Measurements from ENCODE around the gene RANBP3L. TPM values are rescaled to one million over a fixed set of nuclear protein-coding genes. Genes with fewer than 3 reads are reported as not detected.

RANBP3L gene
- total and polyA plus RNA-seq, 10 of the 15 experiments (the other 5 are each of a cell fraction or from before 2014, with no cell fraction given) = 0.02 to 0.29 (median 0.06) TPM; not detected in 4

DNA sequence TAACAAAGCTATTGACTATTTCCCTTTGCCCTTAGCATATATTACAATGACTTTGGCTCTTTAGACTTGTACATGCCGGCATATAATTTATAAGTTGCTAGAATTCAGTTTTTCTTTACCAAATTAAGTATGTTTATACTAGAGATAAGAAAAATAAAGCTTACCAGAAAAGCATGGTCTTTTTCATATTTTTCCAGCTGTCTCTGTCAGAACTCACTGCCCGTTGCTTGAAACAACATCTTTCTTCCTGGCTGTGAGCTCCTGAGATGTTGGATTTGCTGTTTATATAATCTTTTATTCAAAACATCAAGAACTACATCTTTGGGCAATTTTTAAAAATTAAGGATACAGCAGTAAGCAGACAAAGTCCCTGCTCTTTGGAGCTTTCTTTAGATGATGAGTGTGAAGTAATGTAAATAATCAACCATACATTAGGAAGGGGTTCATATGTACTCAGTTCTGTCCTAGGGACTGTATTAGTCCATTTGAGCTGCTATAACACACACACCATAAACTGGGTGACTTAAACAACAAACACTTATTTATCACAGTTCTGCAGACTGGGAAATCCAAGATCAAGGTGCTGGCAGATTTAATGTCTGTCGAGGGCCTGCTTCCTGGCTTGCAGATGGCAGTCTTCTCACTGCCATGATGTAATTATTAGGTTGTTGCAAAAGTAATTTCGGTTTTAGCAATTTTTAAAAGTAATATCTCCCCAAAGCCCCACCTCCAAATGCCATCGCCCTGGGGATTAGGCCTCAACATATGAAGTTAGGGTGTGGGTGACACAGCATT is 45.4 kb upstream of the RANBP3L start:
- BruUV-seq (replicated peaks) = no TSS peak
- 47% methylated on average over 5 of the region's 5 CpGs for WGBS (ENCODE audit: insufficient coverage, insufficient replicate concordance, low lambda C conversion rate, missing lambda C conversion rate)

More for the DNA sequence above, 45.4 kb upstream of the RANBP3L start:
- Histone ChIP-seq H2AFZ (ENCODE audit: control insufficient read depth, low read depth, low read length) (no peak overlapping the region), H3K4me1 (ENCODE audit: control insufficient read depth, insufficient read depth, low read length) (no peaks in the 10 kb centered on the region), H3K27ac (ENCODE audit: control insufficient read depth, insufficient read depth) (no peak overlapping the region), H3K9me3 (replicated peaks; ENCODE audit: control insufficient read depth, insufficient read depth, low read length) (no peaks in the 10 kb centered on the region), H4K20me1 (ENCODE audit: control insufficient read depth, insufficient read depth) (no peaks in the 10 kb centered on the region), H3K36me3 (ENCODE audit: control insufficient read depth in 2 of 2, insufficient read depth in 2 of 2, low read length in 1 of 2) (no peaks in the 10 kb centered on the region), H3K4me3 (no peak overlapping the region), H3K4me2 (ENCODE audit: control insufficient read depth, insufficient read depth) (no peak overlapping the region), H3K9ac (ENCODE audit: control insufficient read depth, insufficient read depth, low read length) (no peak overlapping the region), H3K79me2 (ENCODE audit: control insufficient read depth, insufficient read depth, low read length) (no peaks in the 10 kb centered on the region), H3K27me3 (replicated peaks in 1 of 2; ENCODE audit: control insufficient read depth in 2 of 2, insufficient read depth in 2 of 2, low read length in 1 of 2) (no peaks in the 10 kb centered on the region)
- intact Hi-C loops (cut with micrococcal nuclease; ENCODE audit: unreplicated experiment) = no loop called here
- DNase-seq (ENCODE audit: low read depth, low spot score) = no peak
- in situ Hi-C loops (cut with MboI) = no loop called here
- ATAC-seq = no peak
- SMC1A ChIA-PET (ENCODE audit: uncharacterized antibody, unreplicated experiment) = no interaction called here
- TF ChIP-seq, protein P1, sequence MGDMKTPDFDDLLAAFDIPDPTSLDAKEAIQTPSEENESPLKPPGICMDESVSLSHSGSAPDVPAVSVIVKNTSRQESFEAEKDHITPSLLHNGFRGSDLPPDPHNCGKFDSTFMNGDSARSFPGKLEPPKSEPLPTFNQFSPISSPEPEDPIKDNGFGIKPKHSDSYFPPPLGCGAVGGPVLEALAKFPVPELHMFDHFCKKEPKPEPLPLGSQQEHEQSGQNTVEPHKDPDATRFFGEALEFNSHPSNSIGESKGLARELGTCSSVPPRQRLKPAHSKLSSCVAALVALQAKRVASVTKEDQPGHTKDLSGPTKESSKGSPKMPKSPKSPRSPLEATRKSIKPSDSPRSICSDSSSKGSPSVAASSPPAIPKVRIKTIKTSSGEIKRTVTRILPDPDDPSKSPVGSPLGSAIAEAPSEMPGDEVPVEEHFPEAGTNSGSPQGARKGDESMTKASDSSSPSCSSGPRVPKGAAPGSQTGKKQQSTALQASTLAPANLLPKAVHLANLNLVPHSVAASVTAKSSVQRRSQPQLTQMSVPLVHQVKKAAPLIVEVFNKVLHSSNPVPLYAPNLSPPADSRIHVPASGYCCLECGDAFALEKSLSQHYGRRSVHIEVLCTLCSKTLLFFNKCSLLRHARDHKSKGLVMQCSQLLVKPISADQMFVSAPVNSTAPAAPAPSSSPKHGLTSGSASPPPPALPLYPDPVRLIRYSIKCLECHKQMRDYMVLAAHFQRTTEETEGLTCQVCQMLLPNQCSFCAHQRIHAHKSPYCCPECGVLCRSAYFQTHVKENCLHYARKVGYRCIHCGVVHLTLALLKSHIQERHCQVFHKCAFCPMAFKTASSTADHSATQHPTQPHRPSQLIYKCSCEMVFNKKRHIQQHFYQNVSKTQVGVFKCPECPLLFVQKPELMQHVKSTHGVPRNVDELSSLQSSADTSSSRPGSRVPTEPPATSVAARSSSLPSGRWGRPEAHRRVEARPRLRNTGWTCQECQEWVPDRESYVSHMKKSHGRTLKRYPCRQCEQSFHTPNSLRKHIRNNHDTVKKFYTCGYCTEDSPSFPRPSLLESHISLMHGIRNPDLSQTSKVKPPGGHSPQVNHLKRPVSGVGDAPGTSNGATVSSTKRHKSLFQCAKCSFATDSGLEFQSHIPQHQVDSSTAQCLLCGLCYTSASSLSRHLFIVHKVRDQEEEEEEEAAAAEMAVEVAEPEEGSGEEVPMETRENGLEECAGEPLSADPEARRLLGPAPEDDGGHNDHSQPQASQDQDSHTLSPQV (IDR thresholded peaks at IDR 0.05) = no peak
- no peak for TF ChIP-seq EP300 (IDR thresholded peaks at IDR 0.05; ENCODE audit: borderline replicate concordance in 1 of 2, control insufficient read depth in 1 of 2, low read depth in 2 of 2, low read length in 2 of 2)
- no peak for TF ChIP-seq CHD1 (IDR thresholded peaks at IDR 0.05; ENCODE audit: low read depth, low read length)
- TF ChIP-seq KAT2A (conservative IDR thresholded peaks at IDR 0.05; ENCODE audit: control insufficient read depth, low read depth, low read length) = no peak
- TF ChIP-seq SRF (IDR thresholded peaks at IDR 0.05; ENCODE audit: low read depth in 2 of 2, low read length in 2 of 2) = no peak
- CTCF ChIA-PET = interaction anchor here (0.7 to 1.7 kb wide), 3 partner anchors 14 to 268 kb away, joined by 3 to 6 read pairs (median 4); no protein-coding TSS in a partner anchor
- no peak for FAIRE-seq
- POLR2A ChIA-PET = no interaction called here
- RAD21 ChIA-PET (ENCODE audit: unreplicated experiment) = no interaction called here
